BJ (cell line): Measurements from ENCODE around the gene ATRNL1. TPM values are rescaled to one million over a fixed set of nuclear protein-coding genes. Genes with fewer than 3 reads are reported as not detected.

Source experiments
- CTCF ChIA-PET: fragments of 350-600 bp; formaldehyde crosslinking; extraction: SDS; loops from one replicate; lab custom pipeline; 2021; ENCODE audit warnings: antibody characterized with exemption, inconsistent platforms; lab: Yijun Ruan, JAX
- POLR2A ChIA-PET: fragments of 300-600 bp; sonication (Branson Sonifier 250); formaldehyde crosslinking; extraction: SDS; loops from one replicate; lab custom pipeline; 2021; ENCODE audit warnings: antibody characterized with exemption; lab: Charles Lee
- DNase-seq: peaks from one replicate; pipeline ENCODE4 v3.0.0-alpha.2; 2011; ENCODE audit warnings: low read depth
- H3K27me3 ChIP-seq: 2 replicates; pipeline ENCODE4 v1.6.0; 2011; ENCODE audit warnings: low read length; ENCODE audit not compliant: control insufficient read depth, insufficient read depth
- H3K36me3 ChIP-seq: 2 replicates; pipeline ENCODE4 v1.5.1; 2011; ENCODE audit warnings: low read length; ENCODE audit not compliant: control insufficient read depth, insufficient read depth
- H3K4me3 ChIP-seq: 2 replicates; pipeline ENCODE4 v1.5.1; 2011; ENCODE audit warnings: low read depth, mild to moderate bottlenecking, control low read depth, low read length
- polyA plus RNA-seq: library from polyadenylated mRNA; depleted of rRNA; stranded (reverse); fragments of >200 nt; gene quantifications from 2 replicates; pipeline ENCODE4 v1.2.3, GENCODE V29; 2011
- TF ChIP-seq, protein P1 (sequence below): IDR thresholded peaks from 2 replicates; pipeline ENCODE4 v1.5.1; 2011; ENCODE audit warnings: low read depth, mild to moderate bottlenecking, control low read depth, inconsistent platforms, low read length, moderate library complexity; ENCODE audit not compliant: insufficient read depth

Gene ATRNL1
- polyA plus RNA-seq, 1 experiment = not detected

DNA sequence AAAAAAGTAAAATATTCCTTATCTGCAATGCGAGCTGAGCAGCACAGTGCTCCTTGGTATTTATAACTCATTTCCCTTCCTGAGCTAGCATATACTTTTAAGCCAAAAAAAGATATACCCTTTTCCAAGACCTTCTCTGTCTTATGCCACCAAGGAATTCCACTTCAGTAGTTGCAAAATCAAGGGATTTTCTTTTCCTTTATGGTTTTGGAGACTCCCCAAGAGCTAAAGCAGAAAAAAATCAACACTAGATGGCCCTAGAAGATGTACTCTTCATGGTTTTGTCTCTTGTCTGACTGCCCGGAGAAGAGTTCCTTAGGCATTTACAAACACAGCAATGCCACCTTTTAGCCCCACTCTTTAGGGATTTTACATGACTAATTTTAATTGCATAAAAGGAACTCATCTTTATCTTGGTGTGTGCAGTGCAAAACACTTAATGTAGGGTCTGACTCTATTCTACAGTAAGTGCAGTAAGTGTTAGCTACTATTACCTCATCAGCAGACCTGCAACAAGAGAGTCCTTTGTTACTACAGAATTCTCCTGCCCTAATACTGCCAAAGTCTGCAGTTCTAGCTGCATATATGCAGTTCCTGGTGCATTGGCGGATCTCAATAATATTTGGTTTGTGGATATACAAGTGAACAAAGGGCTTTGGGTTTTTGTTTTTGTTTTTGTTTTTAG is 736.5 kb downstream of the ATRNL1 start:
- no peaks in the 10 kb centered on the region for H3K27me3 ChIP-seq
- H3K36me3 ChIP-seq = no peaks in the 10 kb centered on the region
- no peak overlapping the region for H3K4me3 ChIP-seq
- POLR2A ChIA-PET = interaction anchor here (0.5 kb wide), 1 partner anchor 23 kb away, joined by 8 read pairs; no protein-coding TSS in a partner anchor
- CTCF ChIA-PET = interaction anchor here (0.8 to 2.4 kb wide), 10 partner anchors 31 to 515 kb away, joined by 3 to 26 read pairs (median 4); partner anchors contain the start of gene GFRA1
- no peak for DNase-seq
- TF ChIP-seq, protein P1, sequence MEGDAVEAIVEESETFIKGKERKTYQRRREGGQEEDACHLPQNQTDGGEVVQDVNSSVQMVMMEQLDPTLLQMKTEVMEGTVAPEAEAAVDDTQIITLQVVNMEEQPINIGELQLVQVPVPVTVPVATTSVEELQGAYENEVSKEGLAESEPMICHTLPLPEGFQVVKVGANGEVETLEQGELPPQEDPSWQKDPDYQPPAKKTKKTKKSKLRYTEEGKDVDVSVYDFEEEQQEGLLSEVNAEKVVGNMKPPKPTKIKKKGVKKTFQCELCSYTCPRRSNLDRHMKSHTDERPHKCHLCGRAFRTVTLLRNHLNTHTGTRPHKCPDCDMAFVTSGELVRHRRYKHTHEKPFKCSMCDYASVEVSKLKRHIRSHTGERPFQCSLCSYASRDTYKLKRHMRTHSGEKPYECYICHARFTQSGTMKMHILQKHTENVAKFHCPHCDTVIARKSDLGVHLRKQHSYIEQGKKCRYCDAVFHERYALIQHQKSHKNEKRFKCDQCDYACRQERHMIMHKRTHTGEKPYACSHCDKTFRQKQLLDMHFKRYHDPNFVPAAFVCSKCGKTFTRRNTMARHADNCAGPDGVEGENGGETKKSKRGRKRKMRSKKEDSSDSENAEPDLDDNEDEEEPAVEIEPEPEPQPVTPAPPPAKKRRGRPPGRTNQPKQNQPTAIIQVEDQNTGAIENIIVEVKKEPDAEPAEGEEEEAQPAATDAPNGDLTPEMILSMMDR = peak; percentile 49

DNA sequence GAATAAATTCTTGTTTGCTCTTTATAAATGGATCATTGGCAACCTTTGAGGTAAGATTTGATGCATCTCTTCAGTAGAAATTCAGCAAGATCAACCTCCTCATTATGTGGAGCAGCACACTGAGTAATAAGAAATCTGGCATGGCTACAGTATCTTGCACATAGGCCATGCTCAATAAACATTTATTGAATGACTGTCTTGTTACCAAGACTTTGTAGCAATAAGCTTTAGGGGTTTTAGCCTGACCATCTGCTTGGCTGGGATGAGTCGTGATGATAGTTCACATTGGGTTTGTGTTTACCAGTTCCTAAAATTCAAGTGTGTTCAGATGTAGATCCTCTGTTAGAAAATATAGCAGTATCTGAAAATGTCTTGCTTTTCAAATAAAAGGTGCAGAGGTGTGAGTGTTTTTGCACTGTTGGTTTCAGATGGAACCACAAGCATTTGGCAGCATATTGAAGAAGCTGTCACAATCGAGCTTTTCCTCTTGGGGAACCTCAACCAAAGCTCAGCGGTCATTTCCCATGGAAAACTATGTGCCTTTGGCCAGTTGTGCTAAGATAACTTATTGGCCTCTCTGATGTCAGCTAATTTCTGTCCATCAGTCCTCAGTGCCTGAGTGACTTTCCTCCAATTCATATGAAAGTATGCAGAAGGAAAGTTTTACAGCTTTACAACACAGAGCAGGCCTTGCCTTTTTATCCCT is 737.3 kb downstream of the ATRNL1 start:
- H3K27me3 ChIP-seq = no peaks in the 10 kb centered on the region
- no peak overlapping the region for H3K4me3 ChIP-seq
- no peaks in the 10 kb centered on the region for H3K36me3 ChIP-seq
- DNase-seq = peak; percentile 43
- TF ChIP-seq, protein P1 = no peak
- CTCF ChIA-PET = interaction anchor here (0.6 to 2.4 kb wide), 10 partner anchors 14 to 460 kb away, joined by 3 to 26 read pairs (median 4); no protein-coding TSS in a partner anchor
- POLR2A ChIA-PET = no interaction called here

DNA sequence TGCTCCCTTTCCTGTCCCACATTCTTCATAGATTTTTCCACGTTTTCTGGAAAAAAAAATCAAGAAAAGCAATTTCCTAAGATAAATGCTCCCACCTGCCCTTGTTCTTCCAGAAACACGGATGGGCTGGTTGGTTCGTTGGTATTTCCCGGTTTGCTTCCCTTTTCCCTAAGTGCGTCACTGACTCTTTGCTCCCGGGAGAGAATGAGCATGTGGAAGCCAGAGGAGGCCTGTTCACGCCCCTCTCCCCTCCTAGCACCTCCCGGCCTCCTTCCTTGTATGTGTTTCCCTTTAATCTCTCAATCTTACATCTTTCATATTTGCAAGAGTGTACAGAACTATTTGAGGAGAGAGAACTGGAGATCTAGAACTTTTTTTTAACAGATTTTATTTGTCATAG is 737.9 kb downstream of the ATRNL1 start:
- H3K36me3 ChIP-seq = no peaks in the 10 kb centered on the region
- POLR2A ChIA-PET = no interaction called here
- no peak overlapping the region for H3K4me3 ChIP-seq
- DNase-seq = no peak
- no peaks in the 10 kb centered on the region for H3K27me3 ChIP-seq
- CTCF ChIA-PET = interaction anchor here (0.6 to 2.4 kb wide), 8 partner anchors 13 to 459 kb away, joined by 3 to 26 read pairs (median 4); no protein-coding TSS in a partner anchor
- TF ChIP-seq, protein P1 = no peak

DNA sequence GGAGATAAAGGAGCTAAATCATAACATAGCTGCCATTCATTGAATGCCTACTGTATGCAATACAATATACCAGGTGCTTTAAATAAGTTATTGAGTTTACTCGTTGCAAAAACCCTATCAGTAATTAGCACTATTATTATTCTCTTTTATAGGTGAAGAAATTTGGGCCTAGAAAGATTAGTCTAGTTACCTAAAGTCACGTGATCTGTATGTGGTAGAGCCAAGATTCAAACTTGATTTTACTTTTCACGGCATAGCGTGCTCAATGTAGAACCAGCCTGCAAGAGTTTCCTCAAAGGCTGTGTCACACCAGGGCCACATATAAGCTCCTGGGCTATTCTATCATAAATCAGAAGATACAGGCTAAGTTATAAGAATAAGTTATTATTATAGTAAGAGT is 740.0 kb downstream of the ATRNL1 start:
- Histone ChIP-seq H3K27me3 (no peaks in the 10 kb centered on the region), H3K4me3 (no peak overlapping the region), H3K36me3 (no peaks in the 10 kb centered on the region)
- CTCF ChIA-PET = no interaction called here
- no peak for DNase-seq
- POLR2A ChIA-PET = no interaction called here
- TF ChIP-seq, protein P1 = no peak

DNA sequence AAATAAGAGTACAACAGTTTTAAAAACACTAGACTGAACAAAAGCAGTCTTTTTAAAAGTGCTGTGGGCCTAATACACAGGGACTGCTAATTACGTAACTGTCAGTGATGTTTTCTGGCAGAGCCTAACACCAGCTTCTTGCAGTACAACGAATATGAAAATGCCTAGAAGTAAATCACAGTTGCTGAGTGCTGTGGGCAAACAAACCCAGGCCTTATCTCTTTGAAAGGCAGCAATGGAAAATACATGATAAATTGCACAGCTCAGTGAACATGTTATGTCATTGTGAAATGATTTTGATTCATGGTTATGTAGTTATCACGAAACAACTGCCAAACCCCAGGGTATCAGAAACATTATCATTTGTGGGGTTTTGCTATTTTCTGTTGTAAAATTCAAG is 751.4 kb downstream of the ATRNL1 start:
- no peaks in the 10 kb centered on the region for H3K36me3 ChIP-seq
- DNase-seq = no peak

More for the DNA sequence above, 751.4 kb downstream of the ATRNL1 start:
- ChIA-PET CTCF (interaction anchor here (0.7 to 1.9 kb wide), 4 partner anchors 9 to 1372 kb away, joined by 3 to 5 read pairs (median 4); no protein-coding TSS in a partner anchor), POLR2A (no interaction called here)
- TF ChIP-seq, protein P1 = no peak
- no peak overlapping the region for H3K4me3 ChIP-seq
- H3K27me3 ChIP-seq = no peaks in the 10 kb centered on the region
